Measurements from ENCODE around the gene PYDC1.
"Not testable (repeated sequence)": the region's sequence is repeated elsewhere in the genome, so short reads cannot be mapped to it uniquely, and the experiment has no call there.

PYDC1 gene

DNA sequence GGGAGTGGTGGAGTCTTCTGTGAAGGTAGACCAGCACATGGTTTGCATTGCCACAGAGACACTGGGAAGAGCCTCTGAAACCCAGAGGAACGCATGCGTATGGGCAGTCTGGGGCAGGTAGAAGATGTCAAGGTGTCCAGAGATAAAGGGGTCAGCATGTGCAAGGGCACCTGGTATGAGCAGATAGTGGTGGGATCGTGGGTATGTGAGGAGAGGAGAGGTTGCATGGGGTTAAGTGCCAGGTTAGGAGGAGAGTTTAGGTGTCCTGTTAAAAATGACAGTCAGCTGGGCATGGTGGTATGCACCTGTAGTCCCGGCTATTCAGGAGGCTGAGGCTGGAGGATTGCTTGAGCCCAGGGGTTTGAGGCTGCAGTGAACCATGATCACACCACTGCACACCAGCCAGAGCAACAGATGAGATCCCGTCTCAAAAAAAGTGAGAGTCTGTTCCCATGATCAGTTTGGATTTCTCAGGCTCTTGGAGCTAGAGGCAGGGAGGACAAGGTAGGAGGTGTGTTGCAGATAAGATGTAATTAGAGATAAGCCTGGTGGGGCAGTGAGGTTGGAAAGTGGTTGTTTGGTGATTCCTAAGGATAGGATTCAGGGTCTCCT is 17.4 kb downstream of the PYDC1 start:
- DNase-seq (ENCODE audit: low spot score): no peak
- TF ChIP-seq, protein P1, sequence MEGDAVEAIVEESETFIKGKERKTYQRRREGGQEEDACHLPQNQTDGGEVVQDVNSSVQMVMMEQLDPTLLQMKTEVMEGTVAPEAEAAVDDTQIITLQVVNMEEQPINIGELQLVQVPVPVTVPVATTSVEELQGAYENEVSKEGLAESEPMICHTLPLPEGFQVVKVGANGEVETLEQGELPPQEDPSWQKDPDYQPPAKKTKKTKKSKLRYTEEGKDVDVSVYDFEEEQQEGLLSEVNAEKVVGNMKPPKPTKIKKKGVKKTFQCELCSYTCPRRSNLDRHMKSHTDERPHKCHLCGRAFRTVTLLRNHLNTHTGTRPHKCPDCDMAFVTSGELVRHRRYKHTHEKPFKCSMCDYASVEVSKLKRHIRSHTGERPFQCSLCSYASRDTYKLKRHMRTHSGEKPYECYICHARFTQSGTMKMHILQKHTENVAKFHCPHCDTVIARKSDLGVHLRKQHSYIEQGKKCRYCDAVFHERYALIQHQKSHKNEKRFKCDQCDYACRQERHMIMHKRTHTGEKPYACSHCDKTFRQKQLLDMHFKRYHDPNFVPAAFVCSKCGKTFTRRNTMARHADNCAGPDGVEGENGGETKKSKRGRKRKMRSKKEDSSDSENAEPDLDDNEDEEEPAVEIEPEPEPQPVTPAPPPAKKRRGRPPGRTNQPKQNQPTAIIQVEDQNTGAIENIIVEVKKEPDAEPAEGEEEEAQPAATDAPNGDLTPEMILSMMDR (IDR thresholded peaks at IDR 0.05; ENCODE audit: extremely low read depth, missing control alignments): no peak

DNA sequence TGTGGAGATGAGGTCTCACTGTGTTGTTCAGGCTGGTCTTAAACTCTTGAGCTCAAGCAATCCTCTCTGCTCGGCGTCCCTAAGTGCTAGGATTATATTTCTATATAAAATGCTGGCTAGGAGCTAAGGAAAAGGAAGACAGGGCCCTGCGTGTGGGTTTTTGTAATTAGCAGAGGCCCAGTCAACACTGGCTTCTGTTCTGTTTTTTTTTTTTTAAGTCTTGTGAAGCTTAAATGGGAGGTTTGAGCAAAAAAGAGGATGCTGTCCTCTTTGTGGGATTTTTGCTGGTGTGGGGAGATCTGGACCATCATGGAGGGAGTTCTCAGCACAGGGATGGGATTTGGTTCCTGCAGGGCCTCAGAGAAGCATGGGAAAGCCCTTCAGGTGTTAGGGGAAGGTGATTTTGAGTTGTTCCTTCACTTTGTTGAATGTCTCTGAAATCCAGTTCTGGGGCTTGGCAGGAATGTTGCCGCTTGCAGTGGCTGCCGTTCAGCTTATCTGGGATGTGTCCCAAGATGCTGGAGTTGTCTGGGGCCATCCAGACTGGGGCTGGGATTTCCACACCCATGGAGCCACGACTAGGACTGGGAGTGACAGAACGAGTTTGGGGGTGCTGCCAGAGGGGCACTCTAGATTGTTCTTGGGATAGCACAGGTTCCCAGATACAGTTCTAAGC is 18.6 kb downstream of the PYDC1 start:
- TF ChIP-seq, protein P1 (IDR thresholded peaks at IDR 0.05; ENCODE audit: extremely low read depth, missing control alignments): no peak
- DNase-seq (ENCODE audit: low spot score): no peak

DNA sequence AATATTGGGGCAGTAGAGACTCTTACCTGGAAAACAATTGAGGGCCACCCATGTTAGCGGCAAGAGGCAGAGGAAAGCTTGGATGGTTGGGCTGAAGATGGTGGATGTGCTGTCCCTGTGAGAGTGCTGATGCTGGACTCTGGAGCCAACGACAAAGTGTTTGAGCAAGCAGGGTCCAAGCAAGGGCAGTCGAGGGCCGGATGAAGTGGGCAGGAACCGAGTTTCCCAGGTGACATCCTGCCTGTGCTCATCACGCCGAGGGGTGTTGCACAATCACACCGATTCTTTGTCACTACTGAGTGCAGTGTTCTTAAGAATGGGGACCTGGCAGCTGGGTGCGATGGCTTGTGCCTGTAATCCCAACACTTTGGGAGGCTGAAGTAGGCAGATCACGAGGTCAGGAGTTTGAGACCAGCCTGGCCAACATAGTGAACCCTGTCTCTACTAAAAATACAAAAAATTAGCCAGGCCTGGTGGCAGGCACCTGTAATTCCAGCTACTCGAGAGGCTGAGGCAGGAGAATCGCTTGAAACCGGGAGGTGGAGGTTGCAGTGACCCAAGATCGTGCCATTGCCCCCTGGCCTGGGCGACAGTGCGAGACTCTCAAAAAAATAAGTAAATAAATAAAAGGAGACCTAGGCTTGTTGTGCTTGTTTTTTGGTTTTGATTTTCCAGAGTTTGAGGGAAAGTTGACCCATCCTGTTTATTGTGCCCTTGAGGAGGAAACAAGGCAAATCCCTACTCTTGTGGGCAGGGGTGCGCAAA is 20.4 kb downstream of the PYDC1 start:
- TF ChIP-seq, protein P1 (IDR thresholded peaks at IDR 0.05; ENCODE audit: extremely low read depth, missing control alignments): no peak

DNA sequence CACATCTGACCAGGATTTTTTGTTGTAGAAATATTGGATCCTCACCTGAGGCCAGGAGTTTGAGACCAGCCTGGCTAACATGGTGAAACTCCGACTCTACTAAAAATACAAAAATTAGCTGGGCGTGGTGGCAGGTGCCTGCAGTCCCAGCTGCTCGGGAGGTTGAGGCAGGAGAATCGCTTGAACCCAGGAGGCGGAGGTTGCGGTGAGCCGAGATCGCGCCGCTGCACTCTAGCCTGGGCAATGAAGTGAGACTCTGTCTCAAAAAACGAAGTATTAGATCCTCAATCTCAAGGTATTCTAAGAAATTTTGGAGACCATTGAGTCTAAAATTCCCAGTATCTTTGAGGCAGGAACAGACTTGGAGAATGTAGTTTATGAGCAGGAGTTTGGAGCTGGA is 21.1 kb downstream of the PYDC1 start:
- DNase-seq (ENCODE audit: low spot score): not testable (repeated sequence)

More for the DNA sequence above, 20.4 kb downstream of the PYDC1 start:
- no peak for DNase-seq (ENCODE audit: low spot score)

DNA sequence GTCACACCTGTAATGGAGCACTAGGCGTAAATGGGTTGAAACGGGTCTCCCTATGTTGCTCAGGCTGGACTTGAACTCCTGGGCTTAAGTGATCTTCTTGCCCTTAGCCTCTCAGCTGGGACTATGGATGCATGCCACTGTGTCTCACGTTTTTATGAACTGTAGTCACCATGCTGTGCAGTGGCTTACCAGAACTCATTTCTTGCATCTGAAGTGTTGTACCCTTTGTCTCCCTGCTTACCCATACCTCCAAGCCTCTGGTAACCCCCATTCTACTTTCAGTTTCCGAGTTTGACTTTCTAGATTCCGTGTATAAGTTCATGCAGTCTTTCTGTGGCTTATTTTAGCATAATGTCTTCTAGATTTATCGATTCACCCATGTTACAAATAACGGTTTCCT is 22.0 kb downstream of the PYDC1 start:
- no peak for DNase-seq (ENCODE audit: low spot score)
- TF ChIP-seq, protein P1 (IDR thresholded peaks at IDR 0.05; ENCODE audit: extremely low read depth, missing control alignments): no peak

DNA sequence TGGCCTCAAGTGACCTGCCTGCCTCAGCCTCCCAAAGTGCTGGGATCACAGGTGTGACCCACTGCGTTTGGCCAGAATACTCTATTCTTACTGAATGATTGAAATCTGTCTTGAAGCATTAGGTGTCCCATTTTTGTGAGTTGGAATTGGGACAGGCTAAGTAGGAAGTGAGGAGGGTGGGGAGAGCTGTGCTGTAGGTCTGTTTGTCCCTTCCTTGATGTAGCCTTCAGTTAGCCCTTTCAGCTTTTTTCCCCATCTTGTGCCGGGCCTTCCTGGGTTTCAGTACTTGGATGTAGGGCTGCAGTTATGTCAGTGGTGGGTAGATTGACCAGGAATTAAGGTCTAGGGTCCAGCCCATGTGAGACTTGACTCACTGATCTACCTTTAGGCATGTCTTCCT is 23.1 kb downstream of the PYDC1 start:
- TF ChIP-seq, protein P1 (IDR thresholded peaks at IDR 0.05; ENCODE audit: extremely low read depth, missing control alignments): no peak
- no peak for DNase-seq (ENCODE audit: low spot score)

DNA sequence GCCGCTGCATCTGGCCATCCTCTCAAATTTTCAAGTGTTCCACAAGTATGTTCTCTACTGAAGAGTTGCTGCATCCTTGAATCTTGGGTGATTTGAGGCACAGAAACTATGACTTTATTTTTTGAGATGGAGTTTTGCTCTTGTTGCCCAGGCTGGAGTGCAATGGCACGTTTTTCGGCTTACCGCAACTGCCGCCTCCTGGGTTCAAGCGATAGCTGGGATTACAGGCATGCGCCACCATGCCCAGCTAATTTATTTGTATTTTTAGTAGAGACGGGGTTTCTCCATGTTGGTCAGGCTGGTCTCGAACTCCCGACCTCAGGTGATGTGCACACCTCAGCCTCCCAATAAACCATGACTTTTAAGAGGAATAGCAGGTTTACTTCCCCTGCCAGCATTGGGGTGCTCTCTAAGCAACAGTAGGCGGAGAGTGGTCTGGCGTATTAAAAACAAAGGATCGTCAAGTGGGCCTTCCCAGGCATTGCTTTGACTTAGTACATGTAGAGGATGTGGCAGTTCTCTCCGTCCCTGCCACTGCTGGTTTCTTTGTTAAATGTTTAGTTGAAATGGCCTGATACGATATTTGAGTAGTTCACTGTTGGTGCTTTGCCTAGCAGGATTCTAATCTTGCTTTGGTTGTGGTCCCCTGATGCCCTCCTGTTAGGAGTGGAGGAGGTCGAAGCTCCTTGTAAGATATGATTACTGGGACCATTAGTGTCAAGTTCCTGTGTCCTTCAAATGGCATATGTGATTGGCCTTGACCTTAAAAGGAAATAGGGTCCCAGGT is 23.9 kb downstream of the PYDC1 start:
- TF ChIP-seq, protein P1 (IDR thresholded peaks at IDR 0.05; ENCODE audit: extremely low read depth, missing control alignments): no peak
- DNase-seq (ENCODE audit: low spot score): no peak
